ENCODE data around the gene INPP4A.

INPP4A gene

DNA sequence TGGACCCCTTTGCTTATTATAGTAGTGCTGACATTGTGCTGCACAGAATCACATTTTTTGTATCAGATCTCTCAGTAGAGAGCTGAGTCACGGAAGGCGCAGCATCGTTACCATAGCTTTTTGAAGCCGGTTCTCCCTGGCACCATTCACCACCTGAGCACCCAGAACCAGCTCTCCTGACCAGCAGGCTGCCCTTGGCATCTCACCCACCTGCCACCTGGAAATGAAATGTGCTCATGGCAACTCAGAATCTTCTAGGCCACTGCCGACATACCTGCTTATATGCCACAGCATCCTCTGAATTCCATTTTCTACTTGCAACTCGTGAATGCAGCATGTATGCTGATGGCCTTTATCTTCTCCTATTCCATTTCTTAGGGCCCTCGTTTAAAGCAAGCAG is 100.9 kb downstream of the INPP4A start:
- FAIRE-seq = no peak

DNA sequence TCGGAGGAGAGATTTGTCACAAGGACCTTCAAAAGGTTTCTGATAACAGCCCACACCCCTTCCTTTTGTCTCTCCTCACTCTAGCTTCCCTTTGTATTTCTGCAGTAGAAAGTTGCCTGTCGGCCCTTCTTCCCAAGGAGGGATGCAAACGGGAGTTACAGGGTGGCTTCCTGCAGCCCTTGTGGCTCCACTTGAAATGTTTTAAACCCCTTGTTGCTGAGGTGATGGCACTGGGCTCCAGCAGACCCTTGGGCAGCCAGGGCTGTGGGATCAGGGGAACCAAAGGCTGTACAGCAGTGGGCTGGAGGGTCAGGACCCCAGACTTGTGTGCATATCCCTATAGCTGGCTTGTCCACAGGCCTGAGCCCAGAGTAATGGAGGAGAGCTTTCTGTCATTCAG is 101.5 kb downstream of the INPP4A start:
- no peak for FAIRE-seq

DNA sequence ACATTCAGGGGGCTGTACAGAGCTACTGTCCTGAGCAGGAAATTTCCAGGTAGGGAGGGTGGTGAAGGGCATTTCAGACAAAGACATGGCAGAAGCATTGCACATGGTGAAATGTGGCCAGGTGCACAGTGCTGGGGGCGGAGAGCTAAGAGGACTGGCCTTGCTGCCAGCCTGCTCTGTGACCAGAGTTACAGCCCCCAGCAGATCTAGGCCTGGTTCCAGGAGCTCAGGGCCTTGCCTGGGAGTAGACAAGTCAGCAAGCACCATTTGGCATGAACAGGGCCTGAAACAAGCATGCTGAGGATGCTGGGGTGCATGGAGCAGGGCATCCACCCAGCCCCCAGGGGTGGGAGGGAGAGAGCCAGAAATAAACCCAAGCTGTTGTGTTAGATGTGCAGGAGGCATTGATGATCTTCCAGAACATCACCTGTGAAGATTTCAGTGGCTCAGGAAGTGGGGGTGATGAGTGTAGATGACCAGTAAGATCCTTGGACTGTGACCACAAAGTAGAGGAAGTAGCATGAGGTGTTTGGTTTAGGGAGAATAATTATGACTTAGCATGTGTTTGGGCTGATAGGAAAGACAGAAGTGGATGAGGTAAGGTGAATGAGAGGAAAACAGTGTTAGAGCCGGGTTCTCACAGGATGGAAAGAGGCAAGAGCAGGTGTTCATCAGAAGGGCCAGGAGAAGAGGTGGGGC is 102.6 kb downstream of the INPP4A start:
- FAIRE-seq = no peak

DNA sequence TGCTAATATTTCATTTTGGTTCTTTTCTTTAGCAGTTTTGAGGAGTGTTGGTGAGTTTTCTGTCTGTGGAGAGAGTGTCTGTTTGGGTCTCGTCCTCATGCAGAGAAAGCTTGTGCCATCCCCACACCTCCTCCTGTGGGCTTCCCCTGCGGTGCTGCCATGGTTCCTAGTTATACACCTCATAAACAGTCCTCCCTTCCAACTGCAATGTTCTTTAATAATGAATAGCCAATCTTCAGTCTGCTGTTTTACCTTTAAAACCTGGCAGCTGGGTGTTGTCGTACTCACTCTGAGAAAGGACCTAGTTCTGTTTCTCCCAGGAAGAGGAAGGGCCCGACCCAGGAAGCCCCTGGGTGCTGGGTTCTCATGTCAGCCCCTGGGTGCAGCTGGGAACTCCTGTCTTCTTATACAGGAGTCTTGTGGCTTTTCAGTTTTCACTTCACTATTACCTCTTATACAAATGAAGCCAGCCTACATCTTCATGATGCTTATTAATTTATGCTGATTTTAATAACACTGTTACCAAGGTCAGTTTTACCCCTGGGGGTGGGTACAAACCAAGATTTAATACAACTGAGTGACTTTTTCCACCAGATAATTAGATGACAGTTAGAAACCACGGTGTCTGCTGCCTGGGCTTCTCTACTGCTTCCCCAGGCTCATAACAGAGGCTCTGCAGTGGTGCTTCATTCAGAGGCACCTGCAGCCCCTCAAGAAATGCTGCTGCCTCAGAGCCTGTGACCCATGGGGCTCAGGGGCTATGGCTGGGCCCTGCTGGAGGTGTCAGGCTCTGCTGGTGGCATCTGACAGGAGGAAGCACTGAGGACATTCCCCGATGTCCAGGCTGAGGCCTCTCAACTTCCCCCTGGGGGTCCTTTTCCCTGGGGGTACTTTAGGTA is 104.5 kb downstream of the INPP4A start:
- FAIRE-seq = no peak

DNA sequence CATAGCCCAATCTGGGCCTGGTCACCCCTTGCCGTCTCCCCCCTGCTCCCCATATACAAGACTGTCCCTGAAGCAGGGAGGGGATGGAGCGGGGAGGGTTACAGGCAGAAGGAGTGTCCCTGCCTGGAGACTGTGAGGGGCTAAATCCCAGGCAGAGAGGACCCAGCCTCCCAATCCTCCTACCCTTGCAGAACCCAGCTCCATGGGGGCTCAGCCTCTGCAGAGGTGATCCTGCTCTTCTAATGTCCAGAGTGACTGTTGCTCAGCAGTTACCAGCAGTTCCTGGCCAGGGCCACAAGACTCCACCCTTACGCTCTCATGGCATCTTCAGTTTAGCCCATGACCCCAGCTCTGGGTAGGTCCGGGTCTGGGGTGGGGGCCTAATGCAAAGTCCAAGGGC is 105.5 kb downstream of the INPP4A start:
- FAIRE-seq = no peak

DNA sequence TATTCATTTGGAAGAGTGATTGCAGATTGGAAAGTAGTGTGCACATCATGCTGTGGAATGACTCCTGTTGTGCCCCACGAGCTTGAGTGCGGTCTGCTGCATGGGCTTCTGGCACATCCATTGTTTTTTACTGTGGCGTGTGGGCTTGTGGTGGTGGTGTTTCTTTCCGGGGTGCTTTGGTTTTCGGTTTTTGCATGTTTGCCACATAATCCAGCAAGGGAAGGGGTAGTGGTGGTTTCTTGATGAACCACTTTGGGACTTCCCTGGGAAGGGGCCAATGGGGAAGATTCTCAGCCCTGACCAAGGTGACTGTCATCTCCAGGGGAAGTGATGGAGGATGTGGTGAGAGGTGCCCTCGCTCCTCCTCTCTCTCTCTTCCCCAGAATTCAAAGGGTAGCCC is 106.7 kb downstream of the INPP4A start:
- no peak for FAIRE-seq

DNA sequence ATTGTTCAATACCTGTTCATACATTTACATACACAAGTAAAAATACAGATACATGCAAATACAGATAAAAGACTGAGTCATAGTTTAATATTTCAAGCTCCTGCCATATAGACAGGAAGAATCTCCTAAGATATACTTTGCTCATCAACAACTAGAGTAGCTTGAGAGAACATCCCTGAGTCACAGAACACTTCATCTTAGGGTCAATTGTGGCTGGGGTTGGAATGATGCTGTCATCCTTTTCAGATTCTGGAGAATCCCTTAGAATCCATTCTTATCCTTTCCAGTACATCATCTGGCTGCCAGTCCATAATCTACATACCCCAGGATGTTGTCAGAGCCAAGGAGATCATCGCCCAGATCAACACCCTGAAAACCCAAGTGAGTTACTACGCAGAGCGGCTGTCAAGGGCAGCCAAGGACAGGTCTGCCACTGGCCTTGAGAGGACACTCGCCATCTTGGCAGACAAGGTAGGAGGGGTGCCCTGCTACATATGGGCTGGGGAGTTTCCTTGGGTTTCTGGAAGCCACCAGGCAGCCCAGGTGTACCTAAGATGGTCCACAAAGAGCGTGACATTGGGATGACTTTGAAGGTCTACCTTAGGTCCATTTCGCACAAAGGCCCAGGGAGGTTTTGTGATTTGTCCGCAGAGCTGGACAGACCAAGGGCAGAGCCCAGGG is 108.0 kb downstream of the INPP4A start:
- FAIRE-seq = no peak

DNA sequence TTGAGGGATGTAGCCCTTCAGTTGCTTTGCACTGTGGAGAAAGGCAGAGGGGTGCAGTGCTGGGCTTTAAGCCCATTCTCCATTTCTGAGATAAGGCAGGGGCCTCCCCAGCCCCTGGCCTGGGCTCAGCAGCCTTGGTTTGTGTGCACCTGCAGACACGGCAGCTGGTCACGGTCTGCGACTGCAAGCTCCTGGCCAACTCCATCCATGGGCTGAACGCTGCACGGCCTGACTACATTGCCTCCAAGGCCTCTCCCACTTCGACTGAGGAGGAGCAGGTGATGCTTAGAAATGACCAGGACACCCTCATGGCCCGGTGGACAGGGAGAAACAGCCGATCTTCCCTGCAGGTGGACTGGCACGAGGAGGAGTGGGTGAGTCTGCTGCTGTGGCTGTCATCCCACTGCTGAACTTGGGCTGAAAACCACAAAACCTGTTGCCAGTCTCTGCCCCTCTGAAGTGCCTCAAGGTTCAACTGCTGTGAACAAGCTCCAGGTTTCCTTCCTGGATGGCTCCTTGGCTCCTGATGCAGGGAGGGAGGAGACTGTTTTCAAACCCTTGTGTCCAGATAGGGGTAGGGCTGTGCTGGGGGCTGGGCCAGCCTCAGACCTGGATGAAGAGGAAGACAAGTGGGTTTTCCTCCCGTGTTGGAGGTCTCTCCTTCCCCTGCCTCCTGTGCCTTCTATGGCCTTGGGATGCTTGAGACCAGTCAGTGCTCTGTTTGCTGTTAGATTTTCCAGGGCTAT is 109.6 kb downstream of the INPP4A start:
- FAIRE-seq = no peak

DNA sequence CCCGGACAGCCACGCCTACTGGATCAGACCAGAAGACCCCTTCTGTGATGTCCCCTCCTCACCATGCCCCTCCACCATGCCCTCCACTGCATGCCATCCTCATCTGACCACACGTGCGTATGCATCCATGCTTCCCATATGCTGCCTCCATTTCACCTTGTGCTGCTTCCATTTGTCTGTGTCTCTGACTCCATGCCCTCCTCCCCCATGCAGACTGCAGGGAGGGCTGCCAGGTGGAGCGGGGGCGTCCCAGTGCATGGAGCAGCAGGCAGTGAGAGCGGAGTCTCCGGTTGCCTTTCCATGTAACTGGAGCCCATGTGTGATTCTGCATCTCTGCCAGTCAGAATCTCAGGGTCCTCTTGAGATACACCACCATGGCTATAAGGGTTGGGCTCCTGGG is 111.0 kb downstream of the INPP4A start:
- no peak for FAIRE-seq

DNA sequence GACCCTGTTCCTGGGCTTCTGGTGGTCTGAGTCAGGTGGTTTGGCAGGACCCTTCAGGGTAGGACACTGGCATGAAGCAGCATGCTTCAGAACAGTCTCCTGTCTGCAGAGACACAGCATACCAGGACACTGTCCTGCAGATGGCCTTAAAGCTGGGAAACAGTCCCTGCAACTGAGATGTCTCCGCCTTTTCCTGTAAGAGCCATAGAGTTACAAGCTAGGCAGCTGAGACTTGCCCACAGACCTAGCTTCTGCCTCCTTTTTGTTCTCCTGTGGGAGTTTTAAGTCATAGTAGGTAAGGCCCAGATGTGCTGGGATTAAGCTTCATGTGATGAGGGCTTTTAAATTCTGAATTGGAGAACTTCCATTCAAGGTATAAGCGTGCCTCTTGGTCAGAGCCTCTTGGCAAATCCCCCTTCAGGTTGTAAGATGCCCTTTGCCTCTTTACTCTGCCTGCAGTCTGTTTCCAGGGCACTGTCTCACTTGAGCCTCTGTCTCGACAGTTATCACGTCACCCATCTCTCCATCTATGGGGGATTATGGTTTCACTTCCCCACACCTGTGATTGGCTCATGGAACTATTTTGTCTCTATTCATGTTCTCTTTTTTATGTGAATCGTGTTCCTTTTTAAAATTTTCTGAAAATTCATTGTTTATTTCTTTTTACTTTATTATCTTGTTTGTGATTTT is 111.8 kb downstream of the INPP4A start:
- no peak for FAIRE-seq

DNA sequence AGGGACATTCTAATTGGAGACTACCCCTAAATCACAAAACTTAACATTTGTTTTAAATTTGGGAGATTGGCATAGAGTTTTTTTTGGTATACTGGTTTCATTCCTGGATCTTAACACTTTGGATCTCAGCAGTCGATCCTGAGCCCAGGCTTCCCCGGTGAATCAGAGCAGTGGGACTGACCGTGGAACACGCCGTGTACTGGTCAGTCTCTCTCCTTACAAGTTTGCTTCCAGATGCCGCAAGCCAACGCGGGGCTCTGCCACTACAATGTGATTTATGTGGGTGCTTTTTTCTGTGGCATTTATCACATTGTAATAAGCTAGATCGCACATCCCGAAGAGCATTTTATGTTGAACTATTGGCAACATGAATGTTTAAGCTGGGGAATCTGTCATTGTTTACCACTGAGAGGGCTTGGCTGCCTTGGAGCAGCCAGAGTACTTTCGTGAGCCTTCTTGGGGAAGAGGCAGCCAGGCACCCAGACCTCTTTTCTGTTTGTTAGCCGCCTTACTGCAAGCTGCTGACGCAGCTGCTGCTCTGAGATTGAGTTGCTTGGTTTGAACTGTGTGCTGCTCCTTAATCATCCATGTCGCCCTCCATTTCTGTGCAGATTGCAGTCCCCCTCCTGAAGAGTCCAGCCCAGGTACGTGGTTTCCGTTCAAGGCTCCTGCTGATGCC is 114.3 kb downstream of the INPP4A start:
- FAIRE-seq = no peak

DNA sequence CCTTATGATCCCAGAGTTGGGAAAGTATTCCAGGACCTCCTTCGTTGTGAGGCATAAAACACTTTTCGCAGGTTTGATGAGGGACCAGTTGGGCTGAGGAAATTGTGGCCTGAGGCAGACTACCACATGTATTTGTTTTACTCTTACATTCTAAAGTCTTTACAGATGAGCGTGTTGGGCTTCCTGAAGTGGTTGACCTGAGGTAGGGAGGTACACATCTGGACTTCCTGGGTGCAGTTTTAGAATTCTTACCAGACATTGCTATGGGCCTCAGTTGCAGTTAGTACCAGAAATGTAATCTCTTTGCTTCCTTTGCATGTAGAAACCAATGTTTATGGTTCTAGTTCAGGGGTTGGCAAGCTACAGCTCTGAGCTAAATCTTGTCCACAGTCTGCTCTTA is 114.9 kb downstream of the INPP4A start:
- no peak for FAIRE-seq

DNA sequence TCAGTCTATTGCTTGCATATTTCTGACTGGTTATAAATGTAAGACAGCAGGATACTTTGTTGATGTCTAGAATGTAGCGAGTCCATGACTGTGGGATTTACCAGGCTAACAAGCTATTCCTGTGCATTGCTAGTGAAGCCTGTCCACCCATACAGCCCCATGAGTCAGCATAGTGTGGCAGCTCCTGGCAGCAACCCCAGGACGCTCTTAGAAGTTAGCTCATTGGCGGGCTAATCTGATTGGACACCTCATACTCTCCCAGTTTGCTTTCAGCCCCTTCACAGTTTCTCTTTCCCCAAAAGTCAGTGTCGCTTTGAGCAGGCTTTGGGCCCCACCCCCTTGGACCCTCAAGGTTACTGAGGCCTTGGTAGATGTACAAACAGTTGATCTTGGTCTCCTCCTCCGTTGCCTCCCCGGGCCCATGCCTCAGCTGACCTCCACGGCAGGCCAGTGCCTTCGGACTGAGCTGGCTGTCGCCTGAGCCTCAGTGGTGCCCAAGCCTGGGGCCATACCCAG is 115.7 kb downstream of the INPP4A start:
- FAIRE-seq = no peak

DNA sequence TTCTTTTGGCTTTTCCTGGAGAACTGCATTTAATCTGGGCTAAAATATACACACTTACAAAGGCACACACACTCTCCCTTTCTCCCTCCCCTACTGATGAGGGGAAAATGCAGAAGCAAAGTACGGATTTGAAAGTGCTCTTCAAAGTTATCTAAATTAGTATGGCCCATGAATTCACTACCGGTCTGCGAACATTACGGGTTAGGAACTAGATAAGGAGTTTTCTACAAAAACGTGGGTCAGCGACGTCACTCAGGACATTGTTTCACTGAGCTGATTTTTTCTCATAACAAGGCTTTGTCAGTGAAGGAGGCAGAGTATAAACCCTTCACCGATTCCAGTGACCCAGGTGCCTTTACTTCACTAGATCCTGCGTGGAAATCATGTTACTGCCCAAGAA is 116.4 kb downstream of the INPP4A start:
- FAIRE-seq = no peak

DNA sequence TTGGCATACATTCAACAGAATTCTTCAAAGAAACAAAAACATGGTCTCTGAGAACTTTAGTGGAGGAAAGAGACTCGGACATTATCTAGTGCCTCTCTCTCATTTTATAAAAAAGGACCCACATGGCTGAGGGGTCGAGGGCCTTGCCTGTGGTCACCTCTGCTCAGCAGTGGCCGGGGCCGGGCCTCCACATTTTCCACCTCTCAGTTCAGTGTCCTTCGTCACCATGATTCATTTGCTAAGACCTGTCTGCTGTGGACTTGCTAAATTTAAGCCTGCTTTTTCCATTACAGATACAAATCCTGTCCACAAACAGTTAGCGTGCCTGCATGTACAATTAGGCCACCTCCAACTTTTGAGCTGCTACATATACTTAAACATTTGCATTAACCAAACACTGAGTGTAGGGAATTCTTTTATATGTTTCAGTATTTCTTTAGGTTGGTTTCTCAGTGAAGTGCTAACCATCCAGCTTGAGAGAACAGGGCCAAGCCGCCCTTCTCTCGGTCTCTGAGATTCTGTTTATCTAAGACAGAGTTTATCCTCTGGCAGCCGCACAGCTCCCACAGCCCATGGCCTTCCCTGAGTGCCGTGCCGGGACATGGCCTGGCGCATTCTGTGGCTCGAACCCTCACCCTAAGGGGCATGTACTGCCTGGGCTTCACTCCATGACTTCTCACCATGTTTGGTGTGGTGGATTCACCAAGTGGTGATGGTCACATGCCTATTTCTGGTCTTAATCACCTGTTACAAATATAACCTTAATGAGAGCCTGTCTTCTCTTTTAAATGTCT is 117.4 kb downstream of the INPP4A start:
- FAIRE-seq = no peak

DNA sequence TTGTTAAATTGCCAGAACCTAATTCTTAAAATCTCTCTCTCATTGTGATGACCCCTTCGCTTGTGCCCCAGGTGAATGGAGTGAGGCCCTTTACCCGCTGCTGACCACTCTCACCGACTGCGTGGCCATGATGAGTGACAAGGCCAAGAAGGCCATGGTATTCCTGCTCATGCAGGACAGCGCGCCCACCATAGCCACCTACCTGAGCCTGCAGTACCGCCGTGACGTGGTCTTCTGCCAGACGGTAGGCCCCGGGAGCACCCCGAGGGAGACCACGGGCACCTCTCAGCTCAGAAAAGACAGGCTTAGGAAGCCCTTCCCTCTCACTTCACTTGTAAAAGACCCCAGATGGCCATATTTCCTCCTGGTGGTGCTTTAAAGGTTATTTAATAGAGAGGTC is 118.7 kb downstream of the INPP4A start:
- FAIRE-seq = no peak

DNA sequence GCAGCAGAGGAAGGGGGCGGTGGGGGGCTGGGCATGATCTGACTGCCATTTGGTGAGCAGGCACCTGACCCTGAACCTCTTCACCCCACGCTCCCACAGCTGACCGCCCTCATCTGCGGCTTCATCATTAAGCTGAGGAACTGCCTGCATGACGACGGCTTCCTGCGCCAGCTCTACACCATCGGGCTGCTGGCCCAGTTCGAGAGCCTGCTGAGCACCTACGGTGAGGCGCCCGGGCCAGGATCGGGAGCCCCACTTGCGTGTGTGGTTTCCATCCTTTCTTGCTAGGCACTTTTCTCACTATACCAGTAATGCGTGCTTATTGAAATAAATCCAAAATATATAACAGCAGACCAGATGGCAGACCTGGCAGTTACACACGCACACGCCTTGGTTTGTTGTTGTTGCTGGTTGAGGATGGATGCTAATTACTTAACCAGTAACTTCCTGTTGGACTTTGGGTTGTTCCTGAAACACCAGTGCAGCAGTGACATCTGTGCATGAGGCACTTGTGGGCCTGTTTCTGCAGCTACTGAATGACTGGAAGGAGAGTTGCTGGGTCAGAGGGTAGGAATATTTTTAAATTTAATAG is 120.0 kb downstream of the INPP4A start:
- no peak for FAIRE-seq

DNA sequence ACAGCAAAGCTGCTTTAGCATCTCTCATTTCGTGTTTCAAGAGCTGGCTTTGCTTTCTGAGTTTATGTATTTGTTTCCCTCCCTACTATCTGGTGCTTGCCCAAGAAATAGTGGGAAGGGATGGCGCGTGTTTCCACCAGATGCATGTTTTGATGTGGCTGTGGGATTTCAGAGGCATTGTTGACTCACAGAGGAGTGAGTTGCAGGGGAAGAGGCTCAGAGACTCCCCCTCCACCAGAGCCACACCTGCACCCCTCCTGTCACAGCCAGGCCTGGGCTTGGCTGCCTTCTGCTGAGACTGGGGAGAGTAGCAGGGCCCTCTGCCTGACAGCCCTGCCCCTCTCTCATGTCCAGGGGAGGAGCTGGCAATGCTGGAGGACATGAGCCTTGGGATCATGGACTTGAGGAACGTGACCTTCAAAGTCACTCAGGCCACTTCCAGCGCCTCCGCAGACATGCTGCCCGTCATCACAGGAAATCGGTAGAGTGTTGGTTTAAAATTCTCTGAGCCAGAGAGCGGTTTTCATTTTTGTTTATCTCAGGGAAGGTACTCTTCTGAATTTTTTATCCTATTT is 120.7 kb downstream of the INPP4A start:
- FAIRE-seq = no peak

DNA sequence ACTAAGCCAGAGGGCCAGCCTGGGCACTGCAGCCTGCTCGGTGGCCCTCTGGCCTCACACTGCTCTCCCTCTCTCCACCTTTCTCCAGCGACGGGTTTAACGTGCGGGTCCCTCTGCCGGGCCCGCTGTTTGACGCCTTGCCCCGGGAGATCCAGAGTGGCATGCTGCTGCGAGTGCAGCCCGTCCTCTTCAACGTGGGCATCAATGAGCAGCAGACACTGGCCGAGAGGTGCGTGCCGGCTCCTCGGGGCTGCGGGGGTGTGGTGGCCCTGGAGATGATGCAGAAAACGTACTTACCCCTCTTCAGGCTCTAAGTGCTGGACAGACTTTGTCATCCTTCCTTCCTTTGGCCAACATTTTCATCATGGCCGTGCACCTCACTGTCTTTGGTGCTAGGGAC is 121.3 kb downstream of the INPP4A start:
- no peak for FAIRE-seq

Measured in colon (tissue), 2 donors.